HUES48 (cell line): ENCODE data around the gene VAV3.

Source experiments
- H3K27ac ChIP-seq: one replicate; pipeline ENCODE4 v1.7.0; 2013; ENCODE audit warnings: low read depth, low read length, inconsistent platforms
- H3K27me3 ChIP-seq: 2 replicates; pipeline ENCODE4 v1.6.1; 2013; ENCODE audit warnings: mild to moderate bottlenecking, low read length; ENCODE audit not compliant: control insufficient read depth, insufficient read depth
- H3K36me3 ChIP-seq: 2 replicates; pipeline ENCODE4 v1.6.1; 2013; ENCODE audit warnings: low read length; ENCODE audit not compliant: control insufficient read depth, insufficient read depth
- H3K4me1 ChIP-seq: 2 replicates; pipeline ENCODE4 v1.6.1; 2013; ENCODE audit warnings: mild to moderate bottlenecking, low read length; ENCODE audit not compliant: control insufficient read depth, insufficient read depth
- H3K4me3 ChIP-seq: 2 replicates; pipeline ENCODE4 v1.5.1; 2013; ENCODE audit warnings: mild to moderate bottlenecking, low read depth, low read length
- H3K9ac ChIP-seq: 2 replicates; pipeline ENCODE4 v1.6.1; 2013; ENCODE audit warnings: mild to moderate bottlenecking, low read depth, low read length, moderate library complexity
- H3K9me3 ChIP-seq: 2 replicates; pipeline ENCODE4 v1.6.1; 2013; ENCODE audit warnings: low read length; ENCODE audit not compliant: control insufficient read depth, insufficient read depth

VAV3 gene

GRCh38 chr1:107838056-107838455 lies 126.9 kb downstream of the VAV3 start:
- Histone ChIP-seq H3K9ac (no peak overlapping the region), H3K27me3 (no peaks in the 10 kb centered on the region), H3K4me1 (0 out of 2 replicates have a peak, but pooled peaks cover 3% of the 10 kb centered on the region), H3K4me3 (no peak overlapping the region), H3K9me3 (no peaks in the 10 kb centered on the region), H3K36me3 (no peaks in the 10 kb centered on the region), H3K27ac (no peak overlapping the region)

GRCh38 chr1:107835151-107835670 lies 129.8 kb downstream of the VAV3 start:
- H3K4me3 ChIP-seq, result no peak overlapping the region
- no peaks in the 10 kb centered on the region for H3K36me3 ChIP-seq
- no peak overlapping the region for H3K27ac ChIP-seq
- H3K4me1 ChIP-seq, result peaks cover 12% of the 10 kb centered on the region
- H3K9me3 ChIP-seq, result no peaks in the 10 kb centered on the region
- no peak overlapping the region for H3K9ac ChIP-seq
- no peaks in the 10 kb centered on the region for H3K27me3 ChIP-seq

DNA sequence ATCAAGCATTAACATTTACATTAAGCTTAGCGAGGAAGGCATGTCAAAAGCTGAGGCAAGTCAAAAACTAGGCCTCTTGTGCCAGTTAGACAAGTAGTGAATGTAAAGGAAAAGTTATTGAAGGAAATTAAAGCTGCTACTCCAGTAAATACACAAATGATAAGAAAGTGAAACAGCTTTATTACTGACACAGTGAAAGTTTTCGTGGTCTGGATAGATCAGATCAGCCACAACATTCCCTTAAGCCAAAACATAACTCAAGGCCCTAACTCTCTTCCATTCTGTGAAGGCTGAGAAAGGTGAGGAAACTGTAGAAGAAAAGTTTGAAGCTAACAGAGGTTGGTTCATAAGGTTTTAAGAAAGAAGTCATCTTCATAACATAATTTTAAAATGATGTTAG lies 131.9 kb downstream of the VAV3 start:
- Histone ChIP-seq H3K27me3 (no peaks in the 10 kb centered on the region), H3K4me3 (no peak overlapping the region), H3K9me3 (no peaks in the 10 kb centered on the region), H3K27ac (no peak overlapping the region), H3K4me1 (peaks cover 26% of the 10 kb centered on the region), H3K9ac (no peak overlapping the region), H3K36me3 (no peaks in the 10 kb centered on the region)

DNA sequence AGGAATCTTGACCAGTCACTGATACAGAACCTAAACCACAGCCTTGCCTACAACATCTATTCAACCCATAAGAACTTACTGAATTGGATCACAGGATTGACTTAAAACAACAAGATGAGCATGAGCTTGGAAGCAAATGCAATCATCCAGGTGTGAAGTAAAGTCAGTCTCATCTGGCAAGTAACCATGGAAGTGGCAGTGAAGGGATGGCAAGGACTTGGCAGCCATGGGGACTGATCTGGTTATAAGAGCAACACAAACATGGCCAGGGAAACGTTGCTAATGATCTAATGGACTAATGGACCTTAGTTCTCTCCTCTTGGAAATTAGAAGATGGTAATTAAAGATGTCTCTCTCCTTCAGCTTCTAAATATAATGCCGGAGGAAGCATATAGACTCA lies 133.1 kb downstream of the VAV3 start:
- Histone ChIP-seq H3K27ac (no peak overlapping the region), H3K9me3 (no peaks in the 10 kb centered on the region), H3K9ac (no peak overlapping the region), H3K36me3 (no peaks in the 10 kb centered on the region), H3K27me3 (no peaks in the 10 kb centered on the region), H3K4me3 (no peak overlapping the region), H3K4me1 (peaks cover 26% of the 10 kb centered on the region)

DNA sequence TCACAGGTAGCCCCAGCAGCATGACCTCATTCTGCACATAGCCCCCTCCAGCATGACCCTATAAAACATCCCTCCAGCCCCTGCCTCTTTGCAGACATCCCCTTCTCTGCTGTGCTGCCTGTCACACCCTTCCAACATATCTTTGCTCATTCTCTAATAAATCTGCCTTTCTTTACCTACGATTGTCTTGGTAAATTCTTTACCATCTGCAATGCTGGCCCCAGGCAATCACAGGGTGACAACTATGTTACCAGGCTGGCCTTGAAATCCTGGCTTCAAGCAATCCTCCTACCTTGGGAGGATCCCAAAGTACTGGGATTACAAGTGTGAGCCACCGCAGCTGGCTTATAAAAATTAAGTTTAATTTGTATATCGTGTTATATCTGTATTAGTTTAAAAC lies 134.5 kb downstream of the VAV3 start:
- no peak overlapping the region for H3K9ac ChIP-seq
- no peaks in the 10 kb centered on the region for H3K27me3 ChIP-seq
- H3K27ac ChIP-seq, result no peak overlapping the region
- no peaks in the 10 kb centered on the region for H3K9me3 ChIP-seq
- peaks cover 26% of the 10 kb centered on the region for H3K4me1 ChIP-seq
- H3K36me3 ChIP-seq, result no peaks in the 10 kb centered on the region
- H3K4me3 ChIP-seq, result no peak overlapping the region

- peaks cover 26% of the 10 kb centered on the region for H3K4me1 ChIP-seq
Measured at GRCh38 chr1:107830075-107830474, 134.9 kb downstream of the VAV3 start.

DNA sequence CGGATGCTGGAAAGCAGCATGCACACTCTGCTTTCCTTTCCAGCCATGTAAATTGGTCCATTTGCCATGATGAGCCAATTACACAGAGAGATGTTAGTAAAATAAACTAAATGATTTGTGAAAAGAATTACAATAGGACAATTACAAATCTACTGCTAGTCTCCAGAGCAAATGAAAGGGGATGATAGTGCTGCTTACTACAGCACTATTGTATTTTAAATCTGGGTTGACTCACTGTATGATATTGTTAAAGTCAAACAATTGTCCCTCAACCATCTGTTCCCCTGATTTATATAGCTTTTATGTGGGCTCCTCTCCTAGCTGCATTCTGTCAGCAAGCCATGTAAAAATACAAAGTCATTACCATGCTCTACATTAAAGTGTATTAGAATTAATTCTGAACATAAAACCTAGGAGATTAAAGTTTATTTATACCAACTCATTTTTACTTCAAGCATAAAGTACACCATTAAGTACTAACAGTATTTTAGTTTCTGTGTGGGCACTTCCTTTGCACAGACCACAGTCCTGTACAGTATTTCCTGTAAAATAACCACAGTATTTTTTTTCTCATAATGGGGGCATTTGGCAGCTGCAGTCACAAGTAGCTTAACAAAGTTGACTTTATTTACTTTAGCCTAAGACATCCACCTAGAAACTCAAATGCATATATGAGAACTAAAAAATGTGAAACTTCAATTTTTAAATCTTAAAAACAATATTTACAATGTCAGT lies 135.8 kb downstream of the VAV3 start:
- no peak overlapping the region for H3K27ac ChIP-seq
- H3K27me3 ChIP-seq, result no peaks in the 10 kb centered on the region
- no peaks in the 10 kb centered on the region for H3K36me3 ChIP-seq
- H3K9ac ChIP-seq, result no peak overlapping the region
- no peaks in the 10 kb centered on the region for H3K9me3 ChIP-seq
- H3K4me3 ChIP-seq, result no peak overlapping the region
- peaks cover 26% of the 10 kb centered on the region for H3K4me1 ChIP-seq

More at GRCh38 chr1:107830075-107830474, 134.9 kb downstream of the VAV3 start:
- H3K4me3 ChIP-seq, result no peak overlapping the region
- H3K9ac ChIP-seq, result no peak overlapping the region
- no peaks in the 10 kb centered on the region for H3K9me3 ChIP-seq
- no peaks in the 10 kb centered on the region for H3K27me3 ChIP-seq
- no peaks in the 10 kb centered on the region for H3K36me3 ChIP-seq
- no peak overlapping the region for H3K27ac ChIP-seq

DNA sequence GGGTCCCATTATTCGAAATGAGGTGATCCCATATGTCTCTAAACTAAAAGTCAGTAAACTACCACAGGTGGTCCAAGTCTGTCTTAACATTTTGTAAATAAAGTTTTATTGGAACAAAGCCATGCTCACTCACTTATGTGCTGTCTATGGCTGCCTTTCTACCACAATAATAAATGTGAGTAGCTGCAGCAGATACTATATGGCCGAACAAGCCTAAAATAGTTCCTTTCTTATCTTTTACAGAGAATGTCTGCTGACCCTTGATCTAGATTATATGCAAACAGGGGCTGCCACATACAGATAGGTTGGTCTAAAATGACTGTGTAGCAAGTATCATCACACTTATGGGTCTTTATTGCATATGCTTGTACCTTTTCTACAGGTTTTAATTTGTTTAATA lies 140.0 kb downstream of the VAV3 start:
- no peaks in the 10 kb centered on the region for H3K36me3 ChIP-seq
- no peak overlapping the region for H3K27ac ChIP-seq
- peaks cover 21% of the 10 kb centered on the region for H3K4me1 ChIP-seq

GRCh38 chr1:107821340-107821739 lies 143.6 kb downstream of the VAV3 start:
- Histone ChIP-seq H3K4me1 (peaks cover 7% of the 10 kb centered on the region; the same call in 1 of the 2 replicates), H3K27me3 (no peaks in the 10 kb centered on the region), H3K27ac (no peak overlapping the region), H3K4me3 (no peak overlapping the region), H3K9ac (no peak overlapping the region), H3K9me3 (no peaks in the 10 kb centered on the region), H3K36me3 (no peaks in the 10 kb centered on the region)

More for the DNA sequence above, 140.0 kb downstream of the VAV3 start:
- Histone ChIP-seq H3K4me3 (no peak overlapping the region), H3K27me3 (no peaks in the 10 kb centered on the region), H3K9me3 (no peaks in the 10 kb centered on the region), H3K9ac (no peak overlapping the region)

DNA sequence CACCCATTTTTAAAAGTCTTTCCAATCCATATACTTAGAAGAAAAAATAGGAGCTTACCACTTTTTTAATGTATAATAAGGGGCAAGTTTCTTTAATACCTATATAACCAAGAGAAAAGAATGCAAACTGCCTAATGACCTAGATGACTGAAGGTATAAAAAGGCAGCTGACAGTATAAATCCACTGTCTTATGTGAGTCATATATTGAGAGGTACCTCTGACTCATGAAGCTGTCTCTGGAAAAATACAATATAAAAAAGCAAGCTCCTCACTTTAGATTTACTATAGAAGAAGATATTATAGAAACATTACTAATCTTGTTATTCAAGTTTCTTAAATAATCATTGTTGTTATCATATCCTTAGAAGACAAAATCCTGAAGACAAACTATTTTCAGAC lies 144.2 kb downstream of the VAV3 start:
- Histone ChIP-seq H3K36me3 (no peaks in the 10 kb centered on the region), H3K27ac (no peak overlapping the region), H3K4me3 (no peak overlapping the region), H3K27me3 (no peaks in the 10 kb centered on the region), H3K9ac (no peak overlapping the region), H3K9me3 (no peaks in the 10 kb centered on the region), H3K4me1 (peaks cover 7% of the 10 kb centered on the region; the same call in 1 of the 2 replicates)

DNA sequence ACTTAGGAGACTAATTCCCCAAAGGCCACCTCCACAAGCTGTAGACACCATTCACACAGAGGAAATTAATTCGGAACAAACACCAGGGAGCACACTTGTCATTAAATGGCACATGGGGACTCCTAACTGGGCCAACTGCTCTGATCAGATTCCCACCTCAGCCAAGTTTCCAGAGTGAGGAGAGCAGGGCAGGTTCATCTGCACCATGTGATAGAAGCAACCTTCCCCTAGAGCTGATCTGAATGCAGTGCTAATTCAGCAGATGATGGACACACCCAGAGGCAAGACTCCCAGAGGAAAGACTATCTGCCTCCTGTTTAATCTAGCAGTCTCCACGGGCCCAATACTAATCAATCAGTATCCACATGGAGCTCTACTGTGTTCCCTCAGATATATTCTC lies 147.0 kb downstream of the VAV3 start:
- no peaks in the 10 kb centered on the region for H3K27me3 ChIP-seq
- H3K9me3 ChIP-seq, result no peaks in the 10 kb centered on the region
- no peak overlapping the region for H3K27ac ChIP-seq
- peaks cover 7% of the 10 kb centered on the region; the same call in 1 of the 2 replicates for H3K4me1 ChIP-seq
- no peak overlapping the region for H3K9ac ChIP-seq
- no peak overlapping the region for H3K4me3 ChIP-seq
- no peaks in the 10 kb centered on the region for H3K36me3 ChIP-seq
